ENCODE measurements around the gene CHST9.

The CHST9 gene

GRCh38 chr18:27185897-27186296, 789 bp upstream of the CHST9 start:
- no peak for TF ChIP-seq CTCF (IDR thresholded peaks at IDR 0.05; ENCODE audit: control insufficient read depth, extremely low read depth, insufficient read depth)
- H3K4me3 ChIP-seq (ENCODE audit: low read depth, low read length): no peak overlapping the region
- no peak for DNase-seq (ENCODE audit: low read depth)

- no peak for DNase-seq (ENCODE audit: low read depth)
- TF ChIP-seq CTCF (IDR thresholded peaks at IDR 0.05; ENCODE audit: control insufficient read depth, extremely low read depth, insufficient read depth): no peak
- no peak overlapping the region for H3K4me3 ChIP-seq (ENCODE audit: low read depth, low read length)
Observed at GRCh38 chr18:27184115-27185024, 738 bp downstream of the CHST9 start.

- no peak overlapping the region for H3K4me3 ChIP-seq (ENCODE audit: low read depth, low read length)
- no peak for TF ChIP-seq CTCF (IDR thresholded peaks at IDR 0.05; ENCODE audit: control insufficient read depth, extremely low read depth, insufficient read depth)
Observed at GRCh38 chr18:27181726-27182125, 3.4 kb downstream of the CHST9 start.

GRCh38 chr18:27178424-27178823, 6.7 kb downstream of the CHST9 start:
- H3K4me3 ChIP-seq (ENCODE audit: low read depth, low read length): no peak overlapping the region
- no peak for DNase-seq (ENCODE audit: low read depth)
- no peak for TF ChIP-seq CTCF (IDR thresholded peaks at IDR 0.05; ENCODE audit: control insufficient read depth, extremely low read depth, insufficient read depth)

More at GRCh38 chr18:27181726-27182125, 3.4 kb downstream of the CHST9 start:
- no peak for DNase-seq (ENCODE audit: low read depth)

- H3K4me3 ChIP-seq (ENCODE audit: low read depth, low read length): no peak overlapping the region
- TF ChIP-seq CTCF (IDR thresholded peaks at IDR 0.05; ENCODE audit: control insufficient read depth, extremely low read depth, insufficient read depth): no peak
- no peak for DNase-seq (ENCODE audit: low read depth)
Observed at GRCh38 chr18:27175914-27176313, 9.2 kb downstream of the CHST9 start.

GRCh38 chr18:27175245-27175644, 9.9 kb downstream of the CHST9 start:
- TF ChIP-seq CTCF (IDR thresholded peaks at IDR 0.05; ENCODE audit: control insufficient read depth, extremely low read depth, insufficient read depth): no peak
- no peak overlapping the region for H3K4me3 ChIP-seq (ENCODE audit: low read depth, low read length)
- DNase-seq (ENCODE audit: low read depth): no peak

- no peak for TF ChIP-seq CTCF (IDR thresholded peaks at IDR 0.05; ENCODE audit: control insufficient read depth, extremely low read depth, insufficient read depth)
- DNase-seq (ENCODE audit: low read depth): no peak
- no peak overlapping the region for H3K4me3 ChIP-seq (ENCODE audit: low read depth, low read length)
Observed at GRCh38 chr18:27171993-27172392, 13.1 kb downstream of the CHST9 start.

Data from LNCaP clone FGC (cell line).